GM19372 (cell line): ENCODE measurements around the gene ACOT13.
A peak's percentile ranks its signal among the peaks of the same experiment; 100 is the strongest.
"Not testable (repeated sequence)": the region's sequence is repeated elsewhere in the genome, so short reads cannot be mapped to it uniquely, and the experiment has no call there.

Experiments used
- ATAC-seq: cut with Tn5 transposase; IDR thresholded peaks from one replicate; pipeline ENCODE4 v1.9.1; 2021; ENCODE audit warnings: mild to moderate bottlenecking, low read depth, moderate library complexity; ENCODE audit not compliant: unreplicated experiment

ACOT13 gene

GRCh38 chr6:24666641-24667377, at the start of gene ACOT13, which contains the start of gene TDP2:
ACOT13 (plus strand) TSS chr6:24667077; CDS start chr6:24667264, 187 bp downstream.
TDP2 (minus strand) TSS chr6:24666899; CDS start chr6:24666862, 37 bp downstream.
- peak; percentile 94 for ATAC-seq

- no peak for ATAC-seq
Observed at GRCh38 chr6:24619661-24620060, 47.2 kb upstream of the ACOT13 start.

- no peak for ATAC-seq
Observed at GRCh38 chr6:24620637-24621036, 46.2 kb upstream of the ACOT13 start.

GRCh38 chr6:24621626-24622289, 45.1 kb upstream of the ACOT13 start:
- no peak for ATAC-seq

- ATAC-seq = no peak
Observed at GRCh38 chr6:24630856-24631505, 35.9 kb upstream of the ACOT13 start.

- ATAC-seq = no peak
Observed at GRCh38 chr6:24631671-24632070, 35.2 kb upstream of the ACOT13 start.

- no peak for ATAC-seq
Observed at GRCh38 chr6:24632573-24632972, 34.3 kb upstream of the ACOT13 start.

- no peak for ATAC-seq
Observed at GRCh38 chr6:24636681-24637080, 30.2 kb upstream of the ACOT13 start.

GRCh38 chr6:24640166-24640565, 26.7 kb upstream of the ACOT13 start:
- ATAC-seq = no peak

- ATAC-seq = not testable (repeated sequence)
Observed at GRCh38 chr6:24640631-24641030, 26.2 kb upstream of the ACOT13 start.

- no peak for ATAC-seq
Observed at GRCh38 chr6:24642061-24642460, 24.8 kb upstream of the ACOT13 start.

- ATAC-seq = no peak
Observed at GRCh38 chr6:24643920-24644319, 23.0 kb upstream of the ACOT13 start.

- no peak for ATAC-seq
Observed at GRCh38 chr6:24644377-24644776, 22.5 kb upstream of the ACOT13 start.

- ATAC-seq = no peak
Observed at GRCh38 chr6:24646771-24647170, 20.1 kb upstream of the ACOT13 start.

- no peak for ATAC-seq
Observed at GRCh38 chr6:24648276-24648675, 18.6 kb upstream of the ACOT13 start.

GRCh38 chr6:24649691-24650090, 17.2 kb upstream of the ACOT13 start:
- no peak for ATAC-seq

- ATAC-seq = no peak
Observed at GRCh38 chr6:24650365-24650764, 16.5 kb upstream of the ACOT13 start.

- ATAC-seq = no peak
Observed at GRCh38 chr6:24655215-24655614, 11.7 kb upstream of the ACOT13 start.

- no peak for ATAC-seq
Observed at GRCh38 chr6:24658573-24659560, 8.0 kb upstream of the ACOT13 start.

- no peak for ATAC-seq
Observed at GRCh38 chr6:24659561-24659960, 7.3 kb upstream of the ACOT13 start.
